Neural crest cell (in vitro differentiated cells): ENCODE data around the gene ERVK3-1. TPM values are rescaled to one million over a fixed set of nuclear protein-coding genes. Genes with fewer than 3 reads are reported as not detected.

Experiments
- DNase-seq: peaks from one replicate; pipeline ENCODE4 v3.0.0; 2021; ENCODE audit warnings: low read depth, mixed read lengths, low spot score
- H3K27ac Mint-ChIP-seq: one replicate; pipeline ENCODE4 v1.8.0; 2021; ENCODE audit warnings: mild to moderate bottlenecking, mixed read lengths; ENCODE audit not compliant: unreplicated experiment
- H3K27me3 Mint-ChIP-seq: 2 replicates; pipeline ENCODE4 v1.8.0; 2021; ENCODE audit warnings: low read depth, mild to moderate bottlenecking, mixed read lengths
- H3K36me3 Mint-ChIP-seq: 2 replicates; pipeline ENCODE4 v1.8.0; 2021; ENCODE audit warnings: low read depth, mild to moderate bottlenecking, mixed read lengths
- H3K4me1 Mint-ChIP-seq: 2 replicates; pipeline ENCODE4 v1.8.0; 2021; ENCODE audit warnings: mixed read lengths
- H3K4me3 Mint-ChIP-seq: one replicate; pipeline ENCODE4 v1.8.0; 2021; ENCODE audit warnings: mild to moderate bottlenecking, mixed read lengths
- H3K9me3 Mint-ChIP-seq: 2 replicates; pipeline ENCODE4 v1.8.0; 2021; ENCODE audit warnings: mixed read lengths
- CTCF ChIP-seq: fragments of 200-600 bp; sonication (generic); conservative IDR thresholded peaks from 2 replicates; pipeline ENCODE4 v1.5.0; 2021; ENCODE audit warnings: antibody characterized with exemption, mild to moderate bottlenecking
- total RNA-seq: library from RNA; stranded (reverse); gene quantifications from 2 replicates; pipeline ENCODE4 v1.2.1, GENCODE V29; 2021

The ERVK3-1 gene
- total RNA-seq, 1 donor from 2014 or later = 47.6 TPM

- no peaks in the 10 kb centered on the region for H3K9me3 Mint-ChIP-seq
- no peaks in the 10 kb centered on the region for H3K27me3 Mint-ChIP-seq
- no peak overlapping the region for H3K4me3 Mint-ChIP-seq
- no peak for DNase-seq
- no peak overlapping the region for H3K27ac Mint-ChIP-seq
- H3K4me1 Mint-ChIP-seq = peaks cover 24% of the 10 kb centered on the region
- peaks cover 61% of the 10 kb centered on the region for H3K36me3 Mint-ChIP-seq
- no peak for TF ChIP-seq CTCF
These were observed 21.0 kb upstream of the ERVK3-1 start for GRCh38 chr19:58284199-58284598.

- Mint-ChIP-seq H3K4me1 (no peaks in the 10 kb centered on the region), H3K27ac (no peak overlapping the region), H3K27me3 (no peaks in the 10 kb centered on the region), H3K4me3 (no peak overlapping the region), H3K9me3 (peaks cover 4% of the 10 kb centered on the region), H3K36me3 (peaks cover 73% of the 10 kb centered on the region)
- no peak for DNase-seq
- TF ChIP-seq CTCF = no peak
These were observed 13.2 kb upstream of the ERVK3-1 start for GRCh38 chr19:58291943-58292342.

- DNase-seq = no peak
- no peak overlapping the region for H3K4me3 Mint-ChIP-seq
- no peaks in the 10 kb centered on the region for H3K4me1 Mint-ChIP-seq
- peaks cover 63% of the 10 kb centered on the region for H3K36me3 Mint-ChIP-seq
- H3K27ac Mint-ChIP-seq = no peak overlapping the region
- no peaks in the 10 kb centered on the region for H3K27me3 Mint-ChIP-seq
- peaks cover 4% of the 10 kb centered on the region for H3K9me3 Mint-ChIP-seq
- TF ChIP-seq CTCF = no peak
These were observed 10.3 kb upstream of the ERVK3-1 start for GRCh38 chr19:58294743-58295374.

- Mint-ChIP-seq H3K36me3 (peaks cover 69% of the 10 kb centered on the region), H3K4me3 (no peak overlapping the region), H3K27ac (no peak overlapping the region), H3K4me1 (no peaks in the 10 kb centered on the region), H3K27me3 (no peaks in the 10 kb centered on the region), H3K9me3 (peaks cover 4% of the 10 kb centered on the region)
- no peak for DNase-seq
- no peak for TF ChIP-seq CTCF
These were observed 9.1 kb upstream of the ERVK3-1 start for GRCh38 chr19:58296104-58296503.

GRCh38 chr19:58300620-58301019, 4.6 kb upstream of the ERVK3-1 start:
- Mint-ChIP-seq H3K9me3 (no peaks in the 10 kb centered on the region), H3K27ac (no peak overlapping the region), H3K36me3 (peaks cover 35% of the 10 kb centered on the region), H3K27me3 (no peaks in the 10 kb centered on the region), H3K4me1 (peaks cover 14% of the 10 kb centered on the region), H3K4me3 (no peak overlapping the region)
- DNase-seq = no peak
- TF ChIP-seq CTCF = no peak
